Stimulated activated CD8-positive, alpha-beta memory T cell treated with anti-CD3 and anti-CD28 coated beads, Interleukin-4, amount 100 ng/mL, for 1 hour (primary cell): ENCODE data around the gene PDZK1.
A peak's percentile ranks its signal among the peaks of the same experiment; 100 is the strongest.
"Not testable (repeated sequence)": the region's sequence is repeated elsewhere in the genome, so short reads cannot be mapped to it uniquely, and the experiment has no call there.

Source experiments
- DNase-seq, 2 donors: peaks; one replicate each; pipeline ENCODE4 v3.0.0-alpha.2; 2020; ENCODE audit warnings: low read depth in 2 of 2, low spot score in 1 of 2

Gene PDZK1

GRCh38 chr1:145707183-145707867 lies at the start of gene PDZK1:
PDZK1 (minus strand) TSS chr1:145707368; CDS start chr1:145688021, 19,347 bp downstream.
- DNase-seq = no peak

GRCh38 chr1:145751491-145752037 lies 44.4 kb upstream of the PDZK1 start:
- DNase-seq = no peak

- DNase-seq = no peak
Observed at GRCh38 chr1:145750426-145750825, 43.3 kb upstream of the PDZK1 start.

GRCh38 chr1:145747398-145748247 lies 40.5 kb upstream of the PDZK1 start:
- DNase-seq = no peak

- no peak for DNase-seq
Observed at GRCh38 chr1:145740269-145740668, 33.1 kb upstream of the PDZK1 start.

- no peak for DNase-seq
Observed at GRCh38 chr1:145736191-145736590, 29.0 kb upstream of the PDZK1 start.

- no peak for DNase-seq
Observed at GRCh38 chr1:145730900-145731299, 23.7 kb upstream of the PDZK1 start.

GRCh38 chr1:145730467-145730866 lies 23.3 kb upstream of the PDZK1 start:
- no peak for DNase-seq

GRCh38 chr1:145729666-145730436 lies 22.7 kb upstream of the PDZK1 start:
- DNase-seq = no peak

- no peak for DNase-seq
Observed at GRCh38 chr1:145729196-145729595, 22.0 kb upstream of the PDZK1 start.

GRCh38 chr1:145726193-145726592 lies 19.0 kb upstream of the PDZK1 start:
- DNase-seq = not testable (repeated sequence)

GRCh38 chr1:145720878-145721671 lies 13.9 kb upstream of the PDZK1 start:
- DNase-seq = peak; percentile 50 to 59

GRCh38 chr1:145720556-145720877 lies 13.3 kb upstream of the PDZK1 start:
- DNase-seq = no peak

GRCh38 chr1:145719230-145720079 lies 12.3 kb upstream of the PDZK1 start, which contains the start of gene CD160:
CD160 (plus strand) TSS chr1:145719499; CDS start chr1:145728328, 8,829 bp downstream.
- DNase-seq = no peak

GRCh38 chr1:145718465-145718864 lies 11.3 kb upstream of the PDZK1 start:
- DNase-seq = not testable (repeated sequence)

- no peak for DNase-seq
Observed at GRCh38 chr1:145717833-145718232, 10.7 kb upstream of the PDZK1 start.

GRCh38 chr1:145716641-145717345 lies 9.6 kb upstream of the PDZK1 start:
- no peak for DNase-seq

- DNase-seq = no peak
Observed at GRCh38 chr1:145714524-145715111, 7.5 kb upstream of the PDZK1 start.

- DNase-seq = no peak
Observed at GRCh38 chr1:145711213-145711651, 4.1 kb upstream of the PDZK1 start.
